Measurements from ENCODE around the gene SORCS2.

SORCS2 gene

DNA sequence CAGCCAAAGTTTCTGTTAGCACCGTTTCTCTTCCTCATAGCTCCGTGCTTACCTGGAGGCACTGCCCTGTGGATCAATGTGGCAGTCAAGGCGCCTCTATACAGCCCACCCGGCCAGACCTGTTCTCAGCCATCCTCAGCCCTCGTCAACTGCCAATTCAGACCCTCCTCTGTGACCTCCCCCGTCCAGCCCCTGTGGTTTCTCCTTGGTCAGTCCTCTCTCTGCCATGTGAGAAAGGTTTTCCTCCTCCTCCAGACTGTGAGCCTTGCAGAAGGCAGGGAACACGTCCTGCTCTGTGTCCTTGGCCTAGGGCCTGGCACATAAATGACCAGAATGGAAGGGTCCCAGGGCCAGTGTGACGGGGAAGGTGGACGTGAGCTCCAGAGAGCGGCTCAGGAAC is 417.0 kb downstream of the SORCS2 start:
- DNase-seq: no peak

DNA sequence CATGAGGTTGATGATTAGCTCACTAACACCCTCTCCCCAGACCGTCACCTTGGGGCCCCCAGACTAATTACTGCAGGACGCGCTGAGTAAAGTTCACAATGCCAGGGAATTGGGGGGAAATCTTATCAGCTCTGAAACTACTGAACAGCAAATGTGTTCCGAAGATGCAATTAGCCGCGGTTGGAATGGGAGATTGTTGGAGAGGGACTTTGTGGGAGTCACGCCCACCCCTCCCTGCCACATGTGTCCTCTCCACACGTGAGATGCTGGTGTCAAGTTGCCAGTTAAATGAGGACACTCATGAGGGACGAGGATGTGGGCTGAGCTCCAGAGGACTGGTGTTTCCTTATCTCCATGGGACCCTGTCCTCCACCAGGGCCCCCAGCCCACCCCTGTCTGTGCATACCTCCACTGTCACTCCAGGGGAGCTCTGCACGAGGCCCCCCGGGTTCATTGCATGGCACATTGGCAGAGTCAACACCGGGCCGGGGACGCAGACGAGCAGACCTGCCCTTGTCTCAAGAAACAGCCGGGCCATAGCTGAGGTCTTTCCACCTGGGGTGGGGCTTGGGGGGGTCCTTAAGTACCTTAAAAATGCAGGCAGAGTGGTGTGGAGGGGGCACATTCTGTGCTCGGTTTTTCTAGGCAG is 417.8 kb downstream of the SORCS2 start:
- no peak for DNase-seq

DNA sequence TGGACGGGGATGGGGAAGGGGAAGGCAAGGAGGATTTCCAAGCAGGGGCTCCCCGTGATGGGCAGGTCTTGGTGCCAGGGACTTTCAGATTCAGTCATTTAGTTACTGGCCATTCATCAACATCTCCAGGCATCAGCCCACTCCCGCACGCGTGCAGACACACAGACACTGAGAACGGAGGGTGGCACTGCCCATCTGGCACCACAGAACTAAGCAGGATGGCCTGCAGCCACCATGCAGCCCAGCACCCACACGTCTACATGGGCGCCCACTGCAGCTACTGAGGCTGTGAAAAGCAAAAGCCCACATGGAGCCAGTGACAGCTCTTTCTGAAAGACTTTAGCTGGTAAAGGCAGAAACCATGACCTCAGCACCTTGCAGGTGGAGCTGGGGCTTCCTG is 418.5 kb downstream of the SORCS2 start:
- no peak for DNase-seq

DNA sequence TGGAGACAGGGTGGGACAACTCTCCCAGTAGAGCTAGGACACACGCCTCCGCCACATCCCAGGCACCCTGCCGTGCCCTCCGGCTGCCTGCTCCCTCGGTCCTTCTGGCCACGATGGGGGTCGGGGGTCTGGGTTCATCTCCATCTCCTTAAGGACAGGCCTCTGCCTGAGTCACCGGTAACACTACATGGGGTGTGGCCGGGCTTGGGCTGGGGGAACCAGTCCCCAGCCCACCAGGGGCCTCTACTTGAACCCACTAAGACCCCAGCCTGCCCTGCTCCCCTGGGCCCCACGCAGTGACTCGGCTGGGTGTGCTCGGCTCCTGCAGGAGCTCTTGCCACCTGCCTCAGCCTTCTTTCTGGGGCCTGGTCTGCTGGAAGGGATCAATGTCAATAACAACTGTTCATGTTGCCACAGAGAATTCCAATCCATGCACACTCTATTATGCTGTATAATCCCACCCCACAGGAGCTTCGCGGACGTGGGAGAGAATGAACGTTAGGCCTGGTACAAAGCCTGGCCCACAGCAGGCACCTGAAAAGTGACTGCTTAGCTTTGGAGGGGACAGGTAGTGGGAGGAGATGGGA is 420.1 kb downstream of the SORCS2 start:
- no peak for DNase-seq

DNA sequence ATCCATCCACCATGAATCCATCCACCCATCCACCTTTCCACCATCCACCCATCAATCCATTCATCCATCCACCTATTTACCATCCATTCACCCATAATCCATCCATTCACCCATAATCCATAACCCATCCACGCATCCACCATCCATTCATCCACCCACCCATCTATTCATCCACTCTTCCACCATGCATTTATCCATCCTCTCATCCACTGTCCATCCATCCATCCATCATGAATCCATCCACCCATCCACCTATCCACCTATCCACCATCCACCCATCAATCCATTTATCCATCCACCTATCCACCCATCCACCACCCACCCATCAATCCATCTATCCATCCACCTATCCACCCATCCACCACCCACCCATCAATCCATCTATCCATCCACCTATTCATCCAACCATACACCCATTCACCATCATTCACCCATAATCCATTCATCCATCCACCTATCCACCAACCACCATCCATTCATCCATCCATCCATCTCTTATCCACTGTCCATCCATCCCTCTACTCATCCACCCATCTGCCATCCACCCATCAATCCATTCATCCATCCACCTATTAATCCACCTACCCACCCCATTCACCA is 422.1 kb downstream of the SORCS2 start:
- DNase-seq: no peak

DNA sequence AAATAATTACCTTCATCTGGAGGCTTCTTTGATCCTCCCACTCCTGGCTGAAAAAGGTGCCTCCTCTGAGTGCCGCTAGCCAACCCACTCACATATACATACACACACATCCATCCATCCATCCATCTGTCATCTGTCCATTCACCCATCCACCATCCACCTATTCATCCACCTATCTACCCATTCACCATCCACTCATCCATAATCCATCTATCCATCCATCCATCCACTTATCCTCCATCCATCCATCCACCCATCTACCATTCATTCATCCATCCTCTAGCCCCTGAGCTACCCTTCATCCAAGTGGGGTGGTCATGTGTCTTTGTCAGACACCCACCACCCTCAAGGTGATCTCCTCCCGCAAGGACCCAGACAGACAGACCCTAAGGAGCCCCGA is 423.9 kb downstream of the SORCS2 start:
- DNase-seq: no peak

DNA sequence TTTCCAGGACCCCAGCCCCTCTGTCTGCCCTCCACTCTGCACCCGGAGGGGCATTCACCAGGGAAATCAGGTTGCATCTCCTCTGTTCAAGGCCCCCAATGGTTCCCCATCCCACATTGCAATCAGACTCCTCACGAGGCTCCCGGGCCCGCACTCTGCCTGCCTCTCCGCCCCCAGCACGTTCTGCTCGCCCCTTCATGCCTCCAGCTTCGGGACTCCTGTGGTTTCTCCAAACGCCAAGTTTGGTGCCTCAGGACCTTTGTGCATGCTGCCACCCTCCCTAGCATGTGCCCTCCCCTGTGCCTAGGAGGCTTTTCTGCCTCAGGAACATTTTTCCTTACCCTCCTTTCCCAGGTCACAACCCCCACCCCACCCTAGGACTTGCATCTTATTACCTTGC is 426.0 kb downstream of the SORCS2 start:
- no peak for DNase-seq

DNA sequence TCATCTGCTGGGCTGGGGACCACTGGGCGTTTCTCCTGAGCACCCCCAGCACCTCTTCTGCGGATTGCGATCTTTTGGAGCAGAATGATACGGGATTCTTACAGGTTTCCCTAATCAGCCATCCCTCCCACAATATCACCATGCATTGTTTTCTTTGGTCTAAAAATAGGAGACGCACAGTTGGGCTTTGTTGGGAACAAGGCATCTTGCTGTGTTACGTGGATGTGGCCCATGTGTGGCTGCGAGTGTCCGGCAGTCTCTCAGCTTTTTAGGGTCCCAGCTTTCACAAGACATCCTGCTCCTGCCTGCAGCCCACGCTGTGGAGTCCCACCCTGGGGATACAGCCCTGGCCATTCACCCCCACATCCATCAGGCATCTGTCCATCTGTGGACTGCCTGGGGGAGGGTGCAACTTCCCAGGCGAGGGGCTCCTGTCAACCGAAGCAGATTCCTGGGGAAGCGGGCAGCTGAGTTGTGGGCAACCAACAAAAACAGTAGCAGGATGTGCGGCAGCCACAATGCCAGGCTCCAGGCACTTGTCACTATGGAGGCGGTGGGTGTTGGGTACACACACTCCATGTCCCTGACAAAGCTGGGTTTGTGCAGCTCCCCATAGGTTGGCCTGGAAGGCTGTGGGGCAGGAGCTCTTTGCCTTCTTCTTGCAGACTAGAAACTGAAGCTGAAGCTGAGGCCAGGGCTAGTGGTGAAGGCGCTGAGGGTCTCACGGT is 427.9 kb downstream of the SORCS2 start:
- DNase-seq: no peak

DNA sequence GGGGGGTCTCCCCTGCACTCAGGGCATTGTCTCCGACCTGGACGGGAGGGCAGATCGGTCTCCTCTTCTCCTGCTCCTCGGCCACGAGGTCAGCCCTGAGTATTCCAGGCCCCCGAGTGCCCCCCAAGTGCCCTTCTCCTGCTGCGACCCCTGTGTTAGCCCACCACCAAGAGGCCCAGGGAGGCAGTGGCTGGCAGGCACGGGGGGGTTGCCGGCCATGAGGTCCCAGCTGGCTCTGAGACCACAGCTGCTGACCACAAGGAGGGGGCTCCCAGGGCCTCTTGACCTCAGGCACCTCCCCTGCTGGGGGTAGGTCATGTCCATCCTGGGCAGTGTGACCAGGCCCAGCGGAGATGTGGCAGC is 428.5 kb downstream of the SORCS2 start:
- no peak for DNase-seq

DNA sequence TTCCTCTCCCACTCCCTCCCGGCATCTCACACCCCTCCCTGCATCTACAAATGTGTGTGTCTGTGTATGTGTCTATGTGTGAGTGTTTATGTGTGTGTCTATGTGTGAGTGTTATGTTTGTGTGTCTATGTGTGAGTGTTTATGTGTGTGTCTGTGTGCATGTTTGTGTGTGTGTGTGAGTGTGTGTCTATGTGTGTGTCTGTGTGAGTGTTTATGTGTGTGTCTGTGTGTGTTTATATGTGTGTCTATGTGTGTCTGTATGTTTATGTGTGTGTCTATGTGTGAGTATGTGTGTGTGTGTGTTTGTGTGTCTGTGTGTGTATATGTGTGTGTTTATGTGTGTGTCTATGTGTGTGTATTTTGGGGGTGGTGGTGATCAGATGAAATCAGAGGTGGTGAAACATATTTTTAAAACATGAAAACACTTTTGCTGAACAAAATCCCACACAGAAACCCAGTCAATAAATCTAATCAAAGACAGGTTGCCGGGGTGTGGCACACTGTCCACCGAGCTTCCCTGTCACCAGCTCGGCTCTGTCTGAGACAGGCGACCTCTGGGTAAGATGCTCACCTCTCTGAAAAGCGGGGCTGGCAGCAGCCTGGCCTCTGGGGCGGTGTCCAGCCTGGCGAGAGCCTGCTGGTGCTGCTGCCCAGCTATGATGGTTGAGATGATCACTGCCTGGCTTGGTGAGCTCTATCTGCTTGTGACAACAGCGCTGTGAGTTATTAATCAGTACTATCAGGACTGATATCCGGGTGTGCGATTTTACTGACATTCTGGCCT is 429.1 kb downstream of the SORCS2 start:
- no peak for DNase-seq

DNA sequence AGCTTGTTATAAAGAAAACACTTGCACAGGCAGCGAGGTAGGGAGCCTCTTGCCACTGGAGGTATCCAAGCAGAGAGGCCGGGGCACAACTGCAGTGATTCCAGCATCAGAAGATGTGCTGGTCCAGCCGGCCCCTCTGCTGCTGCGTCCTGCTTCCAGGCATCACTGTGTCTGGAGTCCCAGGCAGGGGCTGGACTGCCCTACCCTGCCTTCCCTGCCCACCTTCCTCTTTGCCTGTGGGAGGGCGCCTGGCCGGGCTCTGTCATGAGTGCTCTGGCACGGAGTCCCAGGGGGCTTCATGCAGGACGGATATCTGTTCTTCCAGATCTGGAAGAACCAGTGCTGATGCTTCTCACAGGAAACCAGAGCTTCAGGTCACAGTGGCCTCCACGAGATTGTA is 430.0 kb downstream of the SORCS2 start:
- no peak for DNase-seq

DNA sequence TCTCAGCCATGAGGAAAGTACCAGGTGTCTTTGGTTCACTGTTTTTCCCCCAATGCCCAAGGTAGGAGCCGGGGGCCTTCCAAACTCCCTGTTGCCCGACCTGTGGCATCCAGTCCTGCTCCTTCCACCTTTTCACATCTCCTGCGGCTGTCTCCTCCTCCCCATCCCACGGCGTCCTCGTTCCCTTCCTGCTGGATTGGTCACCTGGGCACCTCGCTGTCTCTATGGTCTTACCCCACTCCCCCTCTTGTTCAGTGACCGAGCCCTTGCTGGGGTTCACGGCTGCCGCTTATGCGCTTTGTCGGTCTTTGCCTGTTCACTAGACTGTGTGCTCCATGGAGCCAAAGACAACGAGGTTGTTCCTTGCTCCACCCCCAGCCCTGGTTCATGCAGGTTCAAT is 431.1 kb downstream of the SORCS2 start:
- DNase-seq: no peak

DNA sequence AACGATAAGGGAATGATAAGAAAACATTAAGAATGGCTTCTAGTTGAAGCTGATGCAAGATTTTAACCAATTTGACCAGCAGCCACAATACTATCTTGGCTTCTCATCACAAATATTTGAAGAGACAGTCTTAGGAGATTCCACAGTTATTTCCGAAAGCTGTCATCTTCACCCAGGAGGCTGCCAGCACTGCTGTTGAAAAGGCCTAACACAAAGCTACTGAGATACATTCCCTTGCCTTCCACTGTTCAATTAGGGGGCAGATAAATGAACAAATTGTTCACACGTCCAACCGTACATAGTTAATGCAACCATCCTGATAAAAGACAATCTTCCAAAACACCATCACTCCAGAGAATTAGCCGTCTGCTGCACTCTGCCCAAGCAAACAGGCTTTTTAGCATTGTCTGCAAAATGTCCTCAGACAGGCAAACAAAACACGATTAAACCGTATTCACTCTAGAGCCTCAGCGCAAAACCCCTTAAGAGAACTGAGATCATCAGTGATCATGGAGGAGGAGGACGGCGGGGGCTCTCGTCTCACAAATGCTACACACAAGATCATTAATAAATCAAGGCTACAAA is 432.1 kb downstream of the SORCS2 start:
- no peak for DNase-seq

DNA sequence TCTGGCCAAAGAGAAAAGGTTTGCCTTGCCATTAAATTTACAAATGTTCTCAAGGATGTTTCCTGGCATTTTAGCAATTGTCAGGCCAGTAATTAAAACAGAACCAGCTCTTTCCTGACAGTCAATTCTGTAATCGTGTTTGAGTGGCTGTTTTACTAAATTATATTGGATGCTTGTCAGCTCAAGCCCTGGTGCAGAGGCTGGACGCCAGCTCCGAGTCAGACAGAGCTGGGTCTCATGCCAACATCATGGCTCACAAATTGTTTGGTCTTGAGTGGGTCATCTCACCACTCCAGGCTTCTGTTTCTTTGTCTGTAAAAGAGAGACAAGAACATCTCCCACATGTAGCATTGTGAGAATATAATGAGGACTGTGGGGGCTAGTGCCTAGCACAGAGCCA is 432.7 kb downstream of the SORCS2 start:
- no peak for DNase-seq

DNA sequence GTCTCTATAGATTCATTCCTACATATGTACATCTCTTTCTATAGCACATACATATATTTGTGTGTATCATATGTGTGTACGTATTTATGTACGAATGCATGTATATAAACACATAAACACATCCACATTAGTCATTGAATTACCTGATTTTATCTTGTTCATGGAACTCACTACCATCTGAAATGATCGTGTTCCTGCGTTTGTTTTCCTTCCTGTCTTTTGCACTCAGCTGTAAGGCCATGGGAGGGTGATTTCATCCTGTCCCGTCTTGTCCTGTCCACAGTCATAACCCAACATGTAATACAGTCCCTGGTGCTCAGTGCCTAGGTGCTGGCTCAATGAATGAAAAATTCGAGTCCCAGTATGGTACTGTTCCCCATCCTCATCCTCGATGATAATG is 434.2 kb downstream of the SORCS2 start:
- no peak for DNase-seq

DNA sequence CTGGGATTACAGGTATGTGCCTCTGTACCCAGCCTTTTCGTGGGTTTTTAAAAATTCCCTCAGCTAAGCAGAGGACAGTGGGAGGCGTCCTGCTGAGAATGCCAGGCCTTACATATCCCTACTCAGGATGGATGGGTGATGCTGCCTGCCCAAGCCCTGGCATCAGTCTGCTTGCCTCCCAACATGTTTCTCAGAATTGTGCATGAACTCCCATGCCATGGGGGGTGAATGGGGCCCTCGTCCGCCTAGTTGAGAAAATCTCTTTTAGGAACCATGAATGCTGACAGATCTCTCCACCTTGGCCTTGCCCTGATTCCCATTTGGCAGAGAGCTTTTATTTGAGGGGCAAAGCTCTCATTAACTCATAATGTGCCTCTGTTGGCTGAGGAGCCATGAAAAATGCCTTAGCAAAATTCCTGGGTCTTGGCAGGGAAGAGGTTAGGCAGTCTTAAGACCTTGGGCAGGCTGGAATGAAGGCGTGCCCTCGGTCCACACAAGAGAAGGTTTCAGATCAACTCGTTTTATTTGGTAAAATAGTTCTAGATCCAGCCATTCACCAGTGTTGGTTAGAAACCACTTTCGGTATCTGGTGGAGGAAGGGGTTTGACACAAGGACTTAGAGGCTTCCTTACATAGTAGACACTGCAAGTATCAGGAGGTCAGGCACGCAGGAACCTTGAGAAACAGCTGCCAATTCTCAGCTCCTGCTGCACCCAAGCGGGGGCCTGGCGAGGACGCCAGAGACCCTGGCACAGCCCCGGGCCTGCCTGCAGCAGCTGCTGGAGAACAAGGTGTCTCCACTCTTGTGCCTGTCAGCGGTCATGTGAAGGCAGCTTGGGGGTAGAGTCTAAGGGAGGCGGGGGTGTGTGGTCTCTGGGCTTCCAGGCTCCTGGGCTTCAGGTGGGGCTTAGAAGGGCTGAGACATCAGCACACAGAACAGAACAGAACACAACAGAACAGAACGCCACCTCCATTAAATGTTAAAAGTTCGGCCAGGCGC is 435.2 kb downstream of the SORCS2 start:
- DNase-seq: no peak

DNA sequence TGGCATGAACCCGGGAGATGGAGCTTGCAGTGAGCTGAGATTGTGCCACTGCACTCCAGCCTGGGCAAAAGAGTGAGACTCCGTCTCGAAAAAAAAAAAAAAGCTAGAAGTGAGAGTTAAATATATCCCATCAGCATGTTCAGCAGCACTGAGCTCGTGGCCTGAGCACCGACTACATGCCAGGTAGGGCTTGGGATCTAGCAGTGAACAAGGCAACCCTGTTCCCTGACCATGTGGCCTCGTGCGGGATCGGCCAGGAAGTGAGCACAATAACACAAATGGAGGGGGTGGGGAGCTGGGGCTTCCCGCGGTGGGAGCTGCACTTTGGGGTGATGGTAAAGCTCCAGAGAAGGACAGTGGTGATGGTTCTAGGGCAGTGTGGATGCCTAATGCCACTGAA is 436.1 kb downstream of the SORCS2 start:
- no peak for DNase-seq

DNA sequence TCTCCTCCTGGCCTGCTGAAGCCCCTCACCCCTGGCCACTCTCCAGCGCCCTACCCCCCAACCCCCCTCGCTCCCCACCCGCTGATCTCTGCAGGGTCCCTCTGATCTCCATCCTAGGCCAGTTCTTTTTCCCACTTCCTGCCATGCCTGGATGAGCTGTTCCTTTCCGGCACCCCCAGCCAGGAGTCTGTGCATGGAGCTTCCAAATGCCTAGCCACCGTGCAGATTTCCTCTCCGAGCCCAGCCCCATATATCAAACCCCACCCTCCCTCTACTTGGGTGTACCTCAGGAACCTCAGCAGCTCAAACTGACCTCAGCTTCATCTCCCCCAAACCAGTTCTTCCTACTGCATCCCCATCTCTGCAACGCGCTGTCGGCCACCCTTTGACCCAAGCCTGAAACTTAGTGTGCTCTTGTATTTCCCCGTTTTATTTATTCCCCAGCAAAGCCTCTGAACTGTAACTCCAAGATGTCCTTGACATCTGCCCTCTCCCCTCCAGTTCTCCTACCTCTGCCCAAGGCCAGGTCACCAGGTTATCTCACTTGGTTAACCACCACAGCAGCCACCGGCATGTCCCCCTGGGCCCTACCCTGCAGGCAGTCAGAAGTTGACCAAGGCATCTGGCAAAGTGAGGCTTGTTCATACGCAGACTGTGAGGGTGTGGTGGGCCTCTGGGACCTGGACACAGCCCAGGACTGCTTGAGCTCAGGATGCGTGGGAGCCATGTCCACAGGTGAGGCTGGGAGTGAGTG is 437.3 kb downstream of the SORCS2 start:
- no peak for DNase-seq

DNA sequence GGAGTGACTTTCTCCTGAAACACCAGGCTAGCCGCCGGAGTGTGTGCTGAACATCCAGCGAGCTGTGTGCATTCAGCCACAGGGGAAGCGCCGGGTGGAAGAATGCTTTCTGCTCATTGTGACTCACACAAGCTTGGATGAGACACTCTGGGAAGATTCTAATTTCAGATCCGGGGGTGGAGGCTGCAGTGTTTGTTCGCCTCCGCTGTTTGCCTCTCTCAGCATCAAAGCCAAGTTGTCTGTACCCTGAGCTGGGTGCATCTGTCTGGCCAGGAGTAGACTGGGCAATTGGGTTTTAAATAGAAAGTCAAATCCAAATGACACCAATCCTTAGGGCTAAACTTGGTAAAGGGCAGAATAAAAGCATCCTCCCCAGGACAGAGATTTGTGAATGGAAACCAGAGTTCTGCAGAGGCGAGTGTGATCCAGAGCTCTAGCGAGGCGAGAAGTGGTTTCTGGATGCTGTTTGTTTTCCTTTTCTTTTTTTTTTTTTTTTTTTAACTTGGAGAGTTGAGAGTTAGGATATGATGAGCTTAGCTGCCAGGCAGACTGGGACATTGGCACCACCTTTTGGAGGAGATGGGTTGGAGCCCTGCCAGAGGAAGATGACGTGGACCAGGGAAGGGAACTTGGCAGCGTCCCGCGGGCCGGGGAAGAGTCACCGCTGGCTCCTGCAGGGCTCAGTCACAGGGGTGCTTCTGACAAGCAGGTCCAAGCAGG is 438.4 kb downstream of the SORCS2 start:
- no peak for DNase-seq

DNA sequence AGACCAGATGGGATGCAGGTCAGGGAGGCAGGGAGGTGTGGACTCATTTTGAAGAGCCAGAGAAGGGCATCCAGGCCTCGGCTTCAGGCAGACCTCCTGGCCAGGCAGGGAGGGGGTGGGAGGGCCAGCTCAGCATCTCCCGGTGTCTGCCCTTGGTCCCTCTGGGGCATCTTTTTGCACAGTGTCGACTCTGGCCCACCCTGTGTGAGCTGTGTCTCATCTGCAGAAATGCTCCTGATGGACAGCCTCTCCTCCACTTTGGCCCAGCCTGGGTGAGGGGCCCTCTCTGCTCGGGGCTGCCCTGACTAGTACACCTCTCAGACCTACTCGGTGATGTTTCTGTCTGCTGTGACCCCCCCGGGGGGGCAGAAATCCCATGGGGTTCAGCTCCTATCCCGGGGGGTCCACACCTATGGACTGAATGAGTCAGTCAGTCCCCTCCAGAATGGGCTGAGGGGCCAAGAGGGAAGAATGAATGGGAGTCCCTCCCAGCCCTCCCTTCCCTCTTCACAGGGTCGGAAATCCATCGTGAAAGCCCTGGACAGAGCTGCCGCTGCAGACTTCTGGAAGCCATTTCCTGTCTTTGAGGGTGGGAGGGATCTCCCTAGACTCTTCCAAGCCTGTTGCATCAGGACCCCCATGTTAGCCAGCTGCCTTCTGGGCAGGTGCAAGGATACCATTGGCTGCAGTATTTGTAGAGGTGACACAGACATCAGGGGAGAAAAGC is 439.1 kb downstream of the SORCS2 start:
- DNase-seq: no peak

All from NCI-H510A (cell line).